Hindlimb muscle (tissue), 1 donor: ENCODE data around the gene NUDT16L1. TPM values are rescaled to one million over a fixed set of nuclear protein-coding genes. Genes with fewer than 3 reads are reported as not detected.

ENCODE experiments used
- DNase-seq: peaks from one replicate; pipeline ENCODE4 v3.0.0-alpha.2; 2013
- polyA plus RNA-seq: library from polyadenylated mRNA; unstranded; fragments of 120-200 nt; gene quantifications from one replicate; pipeline ENCODE4 v1.2.1, GENCODE V29; 2013; ENCODE audit not compliant: insufficient read length

Gene NUDT16L1
- polyA plus RNA-seq, 1 donor, result 29.2 TPM

DNA sequence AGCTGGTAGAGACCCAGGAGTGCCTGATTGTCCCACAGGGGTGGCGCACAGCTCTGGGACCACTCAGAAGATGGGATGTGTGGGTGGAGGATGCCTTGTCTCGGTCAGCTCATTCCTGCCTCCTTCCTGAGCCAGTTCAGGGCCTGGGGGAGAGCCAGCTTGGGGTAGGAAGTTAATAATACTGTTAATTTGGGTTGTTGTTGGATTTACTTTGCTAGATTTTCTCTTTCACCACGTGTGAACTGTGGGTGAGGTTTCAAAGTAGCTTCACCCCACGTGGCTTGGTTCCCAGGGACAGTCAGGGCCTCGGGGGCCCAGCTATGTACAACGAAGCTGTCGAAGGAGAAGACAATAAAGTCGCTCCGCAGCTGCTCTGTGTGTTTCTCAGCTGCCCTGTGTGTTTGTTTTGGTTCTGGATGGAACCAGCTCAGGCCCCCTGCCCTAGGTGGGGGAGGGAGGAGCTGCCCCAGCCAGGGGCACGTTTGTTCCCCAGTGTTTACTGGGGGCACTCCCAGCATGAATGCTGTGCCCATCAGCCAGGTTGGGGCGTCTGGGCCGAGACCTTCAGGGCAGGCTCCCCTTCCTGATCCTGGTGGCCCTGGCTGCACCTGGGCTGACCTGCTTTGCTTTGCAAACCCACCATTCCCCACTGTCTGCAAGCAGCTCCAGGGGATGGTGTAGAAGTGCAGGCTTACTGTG lies 2.3 kb downstream of the NUDT16L1 start:
- no peak for DNase-seq

DNA sequence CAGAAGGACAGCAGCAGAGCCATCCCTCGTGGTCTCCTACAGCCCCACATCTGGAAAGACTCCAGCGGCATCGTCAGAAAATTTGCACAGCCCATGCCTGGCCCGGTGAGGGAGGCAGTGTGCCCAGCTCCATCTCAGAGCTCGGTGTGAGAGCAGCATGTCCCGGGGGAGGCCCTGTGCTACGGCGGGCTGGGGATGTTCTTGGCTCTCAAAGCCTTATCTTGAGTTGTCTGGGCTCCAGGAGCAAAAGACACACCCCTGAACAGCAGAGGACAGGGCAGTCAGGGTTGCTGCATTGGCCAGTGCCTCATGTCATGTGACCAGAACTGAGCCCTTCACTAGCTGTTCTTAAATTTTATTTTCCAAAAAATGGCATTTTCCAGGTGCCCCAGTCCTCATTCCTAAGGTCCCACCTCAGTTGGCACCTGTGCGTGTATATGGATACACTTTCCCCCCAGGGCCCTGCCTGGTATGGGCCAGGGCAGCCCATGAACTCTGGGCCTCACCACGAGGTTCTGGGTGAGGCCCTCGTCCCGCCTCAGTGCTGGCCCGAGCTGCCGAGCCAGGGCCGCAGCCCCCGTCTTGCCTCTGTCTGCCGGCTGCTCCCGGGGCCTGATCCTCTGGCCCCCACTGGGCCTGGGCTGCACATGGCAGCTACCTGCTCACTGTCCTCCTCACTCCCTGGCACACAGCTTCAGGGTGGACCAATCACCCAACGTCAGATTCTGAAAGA lies 3.0 kb downstream of the NUDT16L1 start:
- no peak for DNase-seq

DNA sequence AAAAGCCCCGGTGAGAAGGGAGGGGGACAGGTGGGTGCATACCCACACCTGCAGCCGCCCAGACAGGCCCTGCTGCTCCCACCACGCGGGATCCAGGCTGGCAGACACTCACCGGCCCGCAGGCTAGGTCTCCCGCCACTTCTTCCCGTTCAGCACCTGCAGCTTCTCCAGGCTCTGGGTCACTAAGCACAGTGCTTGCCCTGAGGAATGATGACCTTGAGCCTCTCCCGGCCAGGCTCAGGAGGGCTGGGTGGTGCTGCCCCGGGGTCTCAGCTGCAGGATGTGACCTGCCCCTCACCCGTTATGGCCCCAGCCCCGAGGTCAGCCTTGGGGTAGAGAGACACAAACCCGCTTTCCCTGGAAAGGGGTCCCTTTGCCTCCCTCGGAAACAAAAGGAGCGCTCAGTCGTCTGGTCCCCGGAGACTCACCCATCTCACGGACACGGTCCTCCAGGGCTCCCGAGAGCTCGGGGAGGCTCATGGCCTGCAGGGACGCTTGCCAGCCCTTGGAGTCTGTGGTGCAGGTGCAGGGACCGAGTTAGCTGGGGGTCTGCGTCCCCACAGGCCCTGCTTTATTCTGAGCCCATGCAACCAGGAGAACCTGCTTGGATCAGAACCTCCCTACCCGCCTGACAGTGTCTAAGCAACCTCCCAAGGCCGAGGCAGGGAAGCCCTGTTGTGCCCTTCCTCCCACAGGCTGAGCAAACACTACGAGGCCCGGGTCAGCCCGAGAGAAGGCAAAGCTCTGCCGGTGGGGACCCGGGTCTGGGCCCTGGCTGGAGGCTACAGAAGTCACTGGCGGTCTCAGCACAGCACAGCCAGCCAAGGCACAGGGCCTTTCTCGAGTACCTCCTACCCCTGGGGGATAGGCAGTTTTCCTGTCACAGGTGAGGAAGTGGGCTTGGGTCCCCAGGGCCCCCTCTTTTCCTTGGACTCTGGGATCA lies 3.8 kb downstream of the NUDT16L1 start:
- no peak for DNase-seq

DNA sequence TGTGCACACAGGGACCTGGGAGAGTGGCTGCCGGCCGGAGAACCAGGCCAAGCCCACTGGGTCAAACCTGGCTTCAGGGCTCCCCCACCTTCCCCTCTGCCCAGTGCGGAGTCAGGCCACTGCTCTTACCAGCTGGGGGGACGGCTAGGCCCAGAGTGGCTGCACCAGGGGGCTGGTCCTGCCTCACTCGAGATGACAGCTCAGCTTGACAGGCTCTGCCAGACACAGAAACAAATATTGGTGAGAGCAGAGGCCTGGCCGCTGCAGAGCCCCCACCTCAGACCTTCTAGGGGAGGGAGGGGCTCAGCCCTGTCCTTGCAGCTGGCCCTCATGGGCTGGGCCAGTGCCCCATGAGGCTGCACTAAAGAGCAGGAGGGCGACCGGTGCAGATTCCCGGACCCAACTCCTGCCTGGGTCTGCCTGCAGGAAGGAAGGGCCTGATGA lies 4.5 kb downstream of the NUDT16L1 start:
- DNase-seq, result no peak

DNA sequence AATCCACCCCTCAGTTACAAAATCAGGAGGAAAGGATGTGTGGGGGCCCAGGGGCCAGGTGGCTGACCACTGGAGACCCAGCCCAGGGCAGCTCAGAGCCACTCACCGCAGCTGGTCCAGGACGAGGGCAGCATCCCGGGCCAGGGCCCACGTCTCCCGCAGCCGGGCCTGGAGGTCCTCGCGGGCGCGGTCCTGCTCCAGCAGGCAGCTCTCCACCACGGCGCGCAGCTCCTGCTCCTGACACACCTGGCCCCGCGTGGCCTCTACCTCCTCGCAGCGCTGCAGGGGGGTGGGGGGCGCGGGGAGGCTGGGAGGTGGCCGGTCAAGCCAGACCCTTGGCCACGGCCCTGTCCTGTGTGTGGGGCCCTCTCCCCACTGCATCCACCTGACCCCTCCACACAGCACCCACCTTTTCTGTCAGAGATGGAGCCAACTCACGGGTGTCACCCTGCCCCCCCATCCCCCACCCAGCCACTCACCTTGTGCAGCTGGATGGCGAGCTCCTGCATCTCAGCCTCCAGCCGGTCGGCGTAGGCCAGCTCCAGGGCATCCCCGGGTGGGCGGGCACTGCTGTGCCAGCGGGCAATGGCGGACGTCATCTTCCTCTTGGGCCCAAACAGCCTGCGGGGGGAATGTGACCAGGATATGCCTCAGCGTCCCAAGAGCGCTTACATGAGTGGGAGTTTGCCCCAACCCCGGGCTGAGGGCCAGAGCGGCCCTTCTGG lies 5.1 kb downstream of the NUDT16L1 start:
- no peak for DNase-seq

DNA sequence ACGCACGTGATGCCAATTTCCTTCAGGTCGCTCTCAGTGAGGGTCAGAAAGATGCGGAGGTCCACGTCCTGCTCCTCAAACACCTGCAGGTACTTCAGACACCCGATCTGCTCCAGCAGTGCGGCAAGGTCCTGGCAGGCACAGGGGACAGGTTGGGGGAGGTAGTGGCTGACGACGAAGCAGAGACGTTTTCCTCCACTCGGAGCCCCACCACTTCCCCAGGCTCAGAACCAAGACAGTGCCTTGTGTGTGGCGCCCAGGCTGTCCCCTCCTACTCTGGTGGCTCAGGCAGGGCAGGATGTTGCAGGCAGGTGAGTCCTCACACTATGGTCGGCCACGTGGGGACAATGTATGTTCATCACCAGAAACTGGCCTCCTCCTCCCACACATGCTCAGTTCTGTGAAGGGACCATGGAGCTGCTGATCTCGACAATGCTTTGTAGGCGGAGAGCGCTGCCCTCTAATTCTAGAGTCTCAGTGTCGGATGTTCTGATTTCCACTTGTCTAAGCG lies 5.7 kb downstream of the NUDT16L1 start:
- no peak for DNase-seq

DNA sequence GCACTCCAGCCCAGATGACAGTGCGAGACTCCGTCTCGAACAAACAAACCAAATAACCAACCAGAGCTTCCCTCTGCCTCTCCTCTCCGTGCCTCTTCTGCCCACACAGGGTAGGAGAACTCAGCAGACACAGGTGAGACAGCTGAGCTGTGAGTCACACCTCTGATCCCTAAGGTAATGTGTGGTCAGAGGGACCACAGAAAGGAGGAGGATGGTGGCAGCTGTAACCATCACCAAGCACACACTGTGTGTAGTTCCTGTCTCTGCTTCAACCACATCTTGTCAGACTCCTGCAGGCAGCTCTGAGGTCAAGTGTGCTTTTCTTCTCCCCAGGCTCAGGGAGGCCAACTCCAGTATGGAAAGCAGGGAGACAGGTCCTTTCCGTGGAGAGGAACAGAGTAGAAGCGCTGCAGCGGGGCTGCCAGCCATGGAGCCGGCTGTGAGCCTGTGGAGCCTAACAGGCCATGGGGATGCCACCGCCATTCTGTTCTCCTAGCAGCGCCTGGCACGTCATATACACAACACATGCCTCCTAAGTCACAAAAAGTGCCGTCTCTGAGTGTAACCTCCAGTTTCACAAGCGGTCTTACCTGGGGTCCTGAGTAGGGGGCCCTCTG lies 7.1 kb downstream of the NUDT16L1 start:
- no peak for DNase-seq

DNA sequence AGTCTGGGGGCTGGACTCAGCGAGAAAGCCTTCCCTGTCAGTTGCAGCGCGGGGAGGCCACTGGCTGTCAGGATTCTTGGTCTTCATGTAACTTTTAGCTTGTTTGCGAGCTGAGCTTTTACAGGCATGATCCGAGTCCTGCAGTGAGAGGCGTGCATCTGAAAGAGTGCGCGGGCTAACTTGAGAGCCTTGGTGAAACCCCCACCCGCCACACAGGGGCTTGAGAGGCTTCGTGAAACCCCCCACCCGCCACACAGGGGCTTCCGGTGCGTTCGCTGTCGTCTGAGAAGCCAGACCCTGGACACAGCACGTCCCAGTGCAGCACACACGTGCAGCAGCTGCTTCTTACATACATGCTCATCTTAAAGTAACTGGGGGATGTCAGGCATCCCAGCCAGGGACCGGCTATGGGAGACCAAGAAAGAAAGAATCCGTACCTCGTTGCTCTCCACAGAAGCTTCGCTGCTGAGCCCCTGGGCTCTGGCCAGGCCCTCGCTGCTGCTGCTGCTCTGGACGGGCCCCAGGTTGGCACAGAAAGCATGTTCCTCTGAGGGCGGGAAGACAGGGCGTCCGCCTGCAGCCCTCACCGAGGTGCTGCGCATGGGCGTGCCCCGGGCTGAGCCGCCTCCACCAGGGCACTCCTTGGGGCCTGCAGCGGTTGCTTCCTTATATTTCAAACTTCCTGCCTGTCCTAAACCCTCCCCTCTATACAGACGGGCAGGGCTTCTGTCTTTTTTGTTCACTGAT lies 7.8 kb downstream of the NUDT16L1 start:
- no peak for DNase-seq

DNA sequence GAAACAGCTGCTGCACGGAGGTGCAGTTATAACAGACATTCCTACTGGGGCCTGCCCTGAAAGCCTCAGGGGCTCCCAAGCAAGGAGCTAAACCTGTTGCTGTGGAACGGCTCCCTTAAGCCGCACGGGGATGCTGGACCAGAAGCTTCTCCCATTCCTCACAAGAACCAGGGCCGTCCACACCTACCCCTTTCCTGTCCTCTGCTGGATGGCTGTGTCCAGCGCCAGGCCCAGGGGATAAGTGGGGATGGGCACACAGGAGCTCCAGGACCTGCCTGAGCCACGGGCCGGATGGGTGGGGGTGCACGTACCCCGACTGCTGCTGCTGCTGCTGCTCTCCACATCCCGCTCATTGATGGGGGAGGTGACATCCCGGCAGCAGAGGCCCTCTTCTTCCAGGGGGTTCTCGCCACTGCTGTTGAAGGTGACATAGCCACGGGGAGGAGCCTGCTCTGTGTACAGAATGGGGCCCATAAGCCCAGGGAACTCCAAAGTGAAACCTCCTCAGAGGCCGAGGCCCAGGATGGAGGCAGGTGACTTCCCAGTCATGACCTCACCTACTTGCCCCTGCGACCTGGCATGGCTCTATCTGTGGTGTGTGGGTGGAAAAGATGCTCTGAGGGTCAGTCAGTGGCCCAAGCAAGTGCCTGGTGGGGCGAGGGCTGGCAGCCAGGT lies 8.6 kb downstream of the NUDT16L1 start:
- DNase-seq, result no peak

DNA sequence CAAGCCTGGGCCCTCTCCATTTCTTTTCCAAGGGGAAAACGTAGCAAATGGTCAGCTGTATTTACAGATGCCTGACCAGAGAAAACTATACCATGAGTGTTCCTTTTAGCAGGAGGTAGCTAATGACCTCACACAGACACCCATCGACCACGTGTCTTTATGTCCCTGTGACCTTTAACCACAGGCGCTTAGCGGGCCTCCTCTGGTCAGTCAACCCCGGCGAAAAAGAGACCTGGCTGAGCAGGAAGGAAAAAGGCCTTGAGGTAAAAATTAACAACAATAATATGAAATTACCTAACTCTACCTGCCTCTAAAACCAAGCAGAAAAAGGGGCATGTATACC lies 9.1 kb downstream of the NUDT16L1 start:
- no peak for DNase-seq

DNA sequence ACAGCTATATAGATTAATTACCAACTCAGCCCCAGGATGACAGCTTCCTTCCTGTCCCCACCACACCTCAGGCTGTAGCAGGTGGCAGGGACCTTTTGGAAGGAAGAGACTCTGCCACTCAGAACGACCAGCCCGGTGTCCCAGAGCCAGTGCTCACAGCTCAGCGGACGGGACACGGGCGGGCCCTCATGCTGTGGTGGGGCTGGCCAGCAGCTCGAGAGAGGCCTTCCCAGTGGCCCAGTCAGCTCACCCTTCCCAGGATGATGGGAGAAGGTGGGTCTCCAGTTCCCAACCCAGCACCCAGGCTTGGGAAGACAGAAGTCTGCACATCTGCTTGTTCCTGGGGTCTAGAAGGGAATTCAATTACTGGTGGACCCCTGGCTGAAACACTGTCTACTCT lies 10.5 kb downstream of the NUDT16L1 start:
- no peak for DNase-seq

DNA sequence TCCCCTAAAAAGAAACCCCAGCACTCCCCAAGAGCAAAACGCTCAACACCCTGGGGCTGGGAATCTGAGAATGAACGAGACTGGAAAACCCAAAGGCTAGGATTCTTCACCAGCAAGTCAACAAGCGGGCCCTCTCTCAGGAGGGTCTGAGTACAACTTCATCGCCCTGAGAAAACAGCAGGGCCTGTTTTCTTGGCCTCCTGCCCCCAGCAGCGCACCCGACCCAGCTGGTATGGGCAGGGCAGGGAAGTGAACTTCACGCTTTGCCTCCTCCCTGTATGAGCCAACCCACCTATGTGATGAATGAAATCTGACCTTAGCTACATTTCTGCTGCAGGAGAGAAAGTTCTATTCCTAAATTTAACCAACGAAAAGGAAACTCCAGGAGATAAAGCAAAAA lies 11.1 kb downstream of the NUDT16L1 start:
- no peak for DNase-seq

DNA sequence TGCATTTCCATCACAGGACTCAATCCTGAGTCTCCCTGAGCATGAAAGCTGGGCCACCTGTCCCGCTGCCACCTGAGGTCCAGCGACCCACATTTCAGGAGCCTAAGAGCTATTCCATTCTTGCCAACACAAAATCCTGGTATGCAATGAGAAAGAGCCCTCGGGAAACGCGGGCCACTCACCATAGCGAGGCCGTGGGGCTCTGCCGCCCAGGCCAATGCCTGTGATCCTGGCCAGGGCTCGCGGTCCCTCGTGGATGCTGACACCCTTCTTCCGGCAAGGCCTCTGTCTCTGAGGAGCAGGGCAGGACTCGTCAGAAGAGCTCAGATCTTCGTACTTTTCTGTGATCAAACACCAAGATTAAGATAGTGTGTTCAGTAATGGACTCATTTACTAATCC lies 11.6 kb downstream of the NUDT16L1 start:
- no peak for DNase-seq

DNA sequence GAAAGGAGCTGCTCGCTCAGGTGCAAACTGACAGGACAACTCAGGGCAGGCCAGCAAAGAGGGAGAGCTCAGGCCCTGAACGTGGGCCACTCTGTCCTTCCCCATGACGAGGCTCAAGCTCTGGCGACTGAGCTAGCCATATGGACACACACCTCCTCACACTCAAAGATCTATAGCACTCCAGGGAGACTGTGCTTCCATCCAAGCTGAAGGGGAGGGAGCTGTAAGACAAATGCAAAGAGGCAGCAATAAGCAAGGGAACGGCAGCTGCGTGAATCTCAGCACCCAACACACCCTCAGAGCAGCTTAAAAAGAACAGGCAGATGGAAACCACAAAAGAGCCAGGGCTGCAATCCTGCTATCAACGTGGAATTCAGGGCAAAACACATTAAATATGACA lies 13.5 kb downstream of the NUDT16L1 start:
- DNase-seq, result no peak

DNA sequence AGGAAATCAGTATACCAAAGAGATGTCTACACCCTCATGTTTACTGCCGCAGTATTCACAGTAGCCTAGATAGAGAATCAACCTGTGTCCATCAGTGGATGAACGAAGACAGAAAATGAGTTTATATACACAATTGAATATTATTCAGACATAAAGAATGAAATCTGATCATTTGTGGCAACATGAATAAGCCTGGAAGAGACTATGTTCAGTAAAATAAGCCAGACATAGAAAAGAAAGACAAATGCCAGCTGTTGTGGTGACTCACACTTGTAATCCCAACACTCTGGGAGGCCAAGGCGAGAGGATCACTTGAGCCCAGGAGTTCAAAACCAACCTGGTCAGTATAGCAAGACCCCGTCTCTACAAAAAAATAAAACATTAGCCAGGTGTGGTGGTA lies 16.1 kb downstream of the NUDT16L1 start:
- DNase-seq, result no peak

DNA sequence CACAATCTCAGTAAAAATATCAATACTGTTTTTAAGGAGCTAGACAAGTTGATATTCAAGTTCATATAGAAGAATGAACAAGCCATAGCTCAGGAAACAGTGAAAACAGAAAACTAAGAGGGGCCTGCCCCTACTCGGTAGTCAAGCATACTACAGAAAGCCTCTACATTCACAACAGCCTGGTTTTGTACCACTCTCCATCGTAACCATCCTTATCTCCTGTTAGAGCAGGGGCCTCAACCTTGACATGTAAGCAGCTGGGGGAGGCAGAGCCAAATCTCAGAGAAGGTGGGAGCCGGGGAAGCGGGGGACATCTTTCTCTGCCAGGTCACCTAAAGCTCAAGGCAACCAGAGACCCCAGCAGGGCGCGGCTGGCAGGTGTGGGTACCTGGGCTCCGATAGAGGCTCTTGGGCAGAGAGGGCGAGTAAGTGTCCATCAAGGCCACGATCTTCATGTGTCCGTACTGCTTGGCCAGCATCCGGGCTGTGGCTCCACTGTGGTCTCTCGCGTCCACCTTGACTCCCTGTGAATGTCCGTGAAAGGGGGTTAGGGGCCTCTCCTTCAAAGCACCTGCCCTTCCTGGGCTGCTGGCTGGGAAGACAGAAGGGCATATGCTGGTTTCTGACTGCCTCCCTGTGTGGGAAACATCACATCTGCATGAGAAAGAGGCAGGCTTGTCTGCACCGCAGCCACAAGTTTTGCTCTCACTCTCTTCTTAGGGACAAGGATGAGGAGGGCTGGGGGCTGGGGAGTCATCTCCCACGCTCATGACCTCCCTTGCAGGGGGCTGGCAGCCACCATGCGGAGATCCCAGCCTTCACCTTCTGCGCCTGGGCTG lies 20.5 kb downstream of the NUDT16L1 start:
- no peak for DNase-seq

DNA sequence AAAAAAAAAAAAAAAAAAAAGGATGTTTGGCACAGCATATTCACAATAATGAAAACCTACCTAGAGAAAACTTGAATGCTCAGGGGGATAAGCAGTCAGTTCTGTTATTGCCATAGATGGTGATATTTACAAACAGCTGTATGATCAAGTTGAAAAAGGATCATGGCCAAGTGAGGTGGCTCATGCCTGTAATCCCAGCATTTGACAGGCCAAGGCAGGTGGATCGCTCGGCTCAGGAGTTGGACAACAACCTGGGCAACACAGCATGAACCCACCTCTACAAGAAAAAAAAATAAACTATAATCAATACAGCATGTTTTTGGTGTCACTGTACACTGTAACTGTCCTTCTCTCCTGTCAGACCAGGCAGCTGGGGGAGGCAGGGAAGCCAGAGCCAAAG lies 21.6 kb downstream of the NUDT16L1 start:
- no peak for DNase-seq

DNA sequence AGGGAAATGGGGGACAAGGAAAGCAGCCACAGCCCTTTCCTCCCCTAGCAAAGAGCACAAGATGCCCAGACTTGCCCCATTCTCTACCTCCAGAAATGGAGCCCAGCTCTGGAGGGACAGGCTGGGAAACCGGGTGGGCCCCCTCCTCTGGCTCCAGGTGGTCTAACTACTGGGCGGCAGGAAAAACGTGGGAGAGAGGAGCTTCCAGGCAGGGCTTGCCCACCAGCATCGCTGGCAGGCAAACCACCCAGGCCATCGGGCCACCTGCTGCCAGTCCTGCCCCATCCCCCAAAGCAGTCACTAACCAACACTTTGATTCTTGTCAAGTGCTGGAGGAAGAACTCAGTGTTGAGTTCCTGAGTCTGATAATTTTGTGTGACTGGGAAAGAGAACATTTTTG lies 25.1 kb downstream of the NUDT16L1 start:
- no peak for DNase-seq

DNA sequence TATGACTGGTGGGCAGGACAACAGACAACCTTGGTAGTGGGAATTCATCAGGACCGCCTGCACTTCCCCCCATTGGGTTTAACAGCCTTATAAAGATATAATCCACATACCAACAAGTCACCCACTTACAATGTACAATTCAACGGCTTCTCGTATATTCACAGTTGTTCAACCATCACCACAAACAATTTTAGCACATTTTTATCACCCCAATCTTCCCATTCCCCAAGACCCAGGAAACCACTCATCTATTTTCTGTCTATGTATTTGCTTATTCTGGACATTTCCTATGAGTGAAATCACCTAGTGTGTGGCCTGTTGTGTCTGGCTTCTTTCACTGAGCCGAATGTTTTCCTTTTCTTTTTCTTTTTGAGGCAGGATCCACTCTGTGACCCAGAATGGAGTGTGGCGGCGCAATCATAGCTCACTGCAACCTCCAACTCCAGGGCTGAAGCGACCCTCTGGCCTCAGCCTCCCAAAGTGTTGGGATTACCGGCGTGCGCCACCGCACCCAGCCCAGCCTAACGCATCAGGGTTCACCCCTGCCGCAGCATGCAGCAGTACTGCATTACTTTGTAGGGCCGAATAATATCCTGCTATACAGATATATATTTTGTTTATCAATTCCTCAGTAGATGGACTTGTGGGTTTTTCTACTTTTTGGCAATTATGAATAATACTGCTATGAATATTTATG lies 29.9 kb downstream of the NUDT16L1 start:
- DNase-seq, result no peak
